Breast epithelium (tissue), 3 donors: ENCODE results near the gene IL37.

Experiments used
- CTCF ChIP-seq, 3 donors: fragments of 450-650 bp; IDR thresholded peaks; one replicate each; pipeline ENCODE4 v1.5.1; 2016 to 2017; ENCODE audit warnings: antibody characterized with exemption in 3 of 3, mild to moderate bottlenecking in 3 of 3, moderate library complexity in 3 of 3
- POLR2A ChIP-seq: fragments of 450-650 bp; IDR thresholded peaks from one replicate; pipeline ENCODE4 v1.6.1; 2016; ENCODE audit warnings: antibody characterized with exemption, mild to moderate bottlenecking, moderate library complexity

DNA sequence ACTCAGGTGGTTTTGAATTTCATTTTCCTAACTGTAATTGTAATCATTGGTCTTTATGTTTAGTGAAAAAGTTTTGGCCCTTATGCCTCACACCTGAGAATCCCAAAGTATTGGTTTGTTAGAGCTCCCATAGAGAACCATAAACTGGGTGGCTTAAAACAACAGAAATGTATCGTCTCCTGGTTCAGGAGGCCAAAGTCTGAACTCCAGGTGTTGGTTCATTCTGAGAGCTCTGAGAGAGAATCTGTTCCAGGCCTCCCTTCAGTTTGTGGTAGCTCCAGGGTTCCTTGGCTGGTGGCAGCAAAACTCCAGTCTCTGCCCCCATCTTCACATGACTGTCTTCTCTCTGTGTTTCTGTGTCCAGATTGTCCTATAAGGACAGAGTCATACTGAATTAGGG is 11.0 kb downstream of the IL37 start:
- TF ChIP-seq POLR2A (no peak), CTCF (IDR thresholded peaks at IDR 0.05) (no peak)
